RPMI8226 (cell line): ENCODE results near the gene DRD3.

ENCODE experiments used
- DNase-seq: peaks from one replicate; pipeline ENCODE4 v3.0.0-alpha.2; 2015

Gene DRD3

GRCh38 chr3:114176890-114177289, 2.0 kb downstream of the DRD3 start:
- no peak for DNase-seq

GRCh38 chr3:114176487-114176886, 2.4 kb downstream of the DRD3 start:
- no peak for DNase-seq

- no peak for DNase-seq
These were observed 3.5 kb downstream of the DRD3 start for GRCh38 chr3:114175204-114175987.

GRCh38 chr3:114171677-114172076, 7.2 kb downstream of the DRD3 start:
- DNase-seq = no peak

DNA sequence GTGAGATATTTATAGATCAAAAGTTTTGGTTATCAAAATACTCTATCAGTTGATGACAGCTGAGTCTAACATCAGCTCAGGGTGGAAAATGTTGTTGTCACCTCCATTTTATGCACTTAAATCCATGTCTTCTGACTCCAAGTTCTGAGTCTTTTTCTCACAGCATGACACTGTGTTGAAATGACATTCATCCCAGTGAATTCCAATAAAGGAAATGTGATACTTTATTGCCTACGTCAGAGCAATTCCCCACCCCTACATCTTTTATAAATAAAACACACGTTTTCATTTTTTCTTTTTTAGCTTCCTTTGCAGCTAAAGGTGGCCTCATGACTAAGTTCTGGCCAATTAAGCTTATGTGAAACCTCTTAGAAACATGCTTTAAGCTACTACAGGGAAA, 10.7 kb downstream of the DRD3 start:
- no peak for DNase-seq

DNA sequence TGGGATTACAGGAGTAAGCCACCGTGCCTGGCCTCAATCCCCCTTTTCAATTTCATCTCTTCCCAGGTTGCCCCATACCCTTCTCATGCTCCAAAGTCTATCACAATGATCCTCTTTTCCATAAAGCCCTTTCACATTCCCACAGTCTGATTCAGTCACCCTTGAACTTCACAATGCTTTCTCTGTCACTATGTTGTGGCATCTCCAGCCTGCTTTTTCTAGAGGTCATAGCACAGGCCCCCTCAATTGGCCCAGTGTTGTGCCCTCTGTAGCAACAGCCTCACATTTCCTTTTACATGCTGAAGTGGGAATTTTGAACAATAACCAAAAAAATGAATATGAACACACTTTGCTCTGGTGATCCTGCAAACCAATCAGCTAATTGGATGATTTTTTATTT, 21.5 kb downstream of the DRD3 start:
- DNase-seq = no peak

GRCh38 chr3:114155370-114155821, 23.5 kb downstream of the DRD3 start:
- peak; percentile 44 for DNase-seq

GRCh38 chr3:114154321-114154821, 24.5 kb downstream of the DRD3 start:
- DNase-seq = no peak

- peak; percentile 74 for DNase-seq
These were observed 26.2 kb downstream of the DRD3 start for GRCh38 chr3:114152519-114153151.

GRCh38 chr3:114151091-114151490, 27.8 kb downstream of the DRD3 start:
- DNase-seq = no peak

GRCh38 chr3:114147251-114147650, 31.6 kb downstream of the DRD3 start:
- peak; percentile 6 for DNase-seq

- no peak for DNase-seq
These were observed 33.8 kb downstream of the DRD3 start for GRCh38 chr3:114144909-114145688.

DNA sequence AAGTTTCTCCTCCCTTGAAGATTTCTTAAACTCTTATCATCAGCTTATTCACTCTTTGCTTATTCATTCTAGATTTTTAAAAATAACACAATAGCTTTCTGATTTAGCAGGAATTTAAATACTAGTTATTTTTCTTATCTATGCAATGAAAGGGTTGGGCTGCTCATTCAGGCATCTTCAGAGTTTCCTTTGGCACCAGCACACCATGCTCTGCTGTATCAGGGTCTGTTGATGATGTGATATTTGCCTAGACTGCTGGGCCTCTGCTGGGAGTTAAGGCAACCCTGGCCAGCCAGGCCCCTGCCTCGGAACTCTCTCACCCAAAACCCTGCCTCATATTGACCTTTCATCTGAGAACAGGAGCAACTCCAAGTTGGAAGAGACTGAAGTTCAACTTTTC, 35.0 kb downstream of the DRD3 start:
- no peak for DNase-seq

- DNase-seq = no peak
These were observed 39.0 kb downstream of the DRD3 start for GRCh38 chr3:114139836-114140235.

DNA sequence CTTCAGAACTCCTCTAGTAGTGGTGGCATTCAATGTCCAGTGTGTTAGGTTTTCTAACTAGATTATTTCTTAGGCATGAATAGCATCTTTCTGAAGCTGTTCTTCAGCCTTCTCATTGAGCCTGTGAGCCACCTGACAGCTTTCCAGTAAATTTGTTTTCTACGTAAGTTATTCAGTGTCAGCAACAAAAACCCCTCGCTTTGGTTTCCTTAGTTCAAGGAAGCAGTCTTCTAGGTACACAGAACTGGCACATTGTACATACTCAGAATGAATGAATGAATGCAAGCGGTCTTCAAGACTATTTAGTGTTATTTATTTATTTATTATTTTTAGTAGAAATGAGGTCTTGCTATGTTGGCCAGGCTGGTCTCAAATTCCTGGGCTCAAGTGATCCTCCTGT, 44.9 kb downstream of the DRD3 start:
- no peak for DNase-seq

DNA sequence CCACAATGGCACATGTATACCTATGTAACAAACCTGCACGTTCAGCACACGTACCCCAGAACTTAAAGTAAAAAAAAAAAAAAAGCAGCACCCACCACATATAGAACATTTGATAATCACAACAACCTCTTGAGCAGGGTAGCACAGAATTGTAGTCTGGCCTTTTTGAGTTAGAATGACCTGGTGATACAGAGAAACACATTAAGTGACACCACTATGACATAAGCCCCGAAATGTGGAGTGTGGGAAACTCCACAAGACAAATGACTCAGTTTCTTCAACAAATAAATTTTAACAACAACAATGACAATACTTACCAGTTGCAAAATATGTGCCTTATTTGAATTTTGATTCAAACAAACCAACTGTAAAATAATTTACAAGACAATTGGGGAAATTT, 46.4 kb downstream of the DRD3 start:
- DNase-seq = no peak

- DNase-seq = no peak
These were observed 50.0 kb downstream of the DRD3 start for GRCh38 chr3:114128826-114129225.

GRCh38 chr3:114128231-114128630, 50.6 kb downstream of the DRD3 start:
- no peak for DNase-seq

- no peak for DNase-seq
These were observed 51.3 kb downstream of the DRD3 start for GRCh38 chr3:114127517-114127916.

GRCh38 chr3:114126461-114126860, 52.4 kb downstream of the DRD3 start:
- DNase-seq = no peak

DNA sequence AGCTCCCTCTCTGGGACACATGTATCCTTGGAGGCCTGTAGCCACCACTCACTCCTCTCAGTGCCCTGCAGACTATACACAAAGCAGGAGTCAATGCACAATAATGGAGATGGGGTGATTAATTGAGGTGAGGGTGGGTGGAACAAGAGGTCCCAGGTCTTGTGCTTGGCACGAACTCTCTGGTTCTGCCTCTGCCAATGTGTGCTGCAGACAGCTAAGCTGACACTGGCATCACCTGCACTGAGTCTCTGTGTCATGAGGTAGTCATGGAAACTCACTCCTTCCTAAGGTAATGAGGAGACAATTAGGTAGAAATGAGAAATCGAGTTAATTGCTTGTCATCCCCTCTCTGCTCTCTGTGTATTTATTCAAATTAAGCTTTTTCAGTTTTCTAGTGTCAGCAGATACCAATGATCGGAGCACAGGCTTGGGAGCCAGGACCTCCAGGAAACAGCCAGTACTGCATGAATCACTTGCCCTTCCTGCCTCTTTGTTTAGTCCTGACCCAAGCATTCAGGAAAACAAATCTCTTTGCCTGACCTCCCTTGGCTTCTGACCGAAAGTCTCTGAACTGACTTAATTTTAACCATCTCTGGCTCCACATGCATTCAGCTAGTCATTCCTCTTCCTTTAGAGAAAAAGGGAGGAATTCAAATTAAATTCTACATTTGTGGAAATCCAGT, 56.7 kb downstream of the DRD3 start:
- DNase-seq = no peak

DNA sequence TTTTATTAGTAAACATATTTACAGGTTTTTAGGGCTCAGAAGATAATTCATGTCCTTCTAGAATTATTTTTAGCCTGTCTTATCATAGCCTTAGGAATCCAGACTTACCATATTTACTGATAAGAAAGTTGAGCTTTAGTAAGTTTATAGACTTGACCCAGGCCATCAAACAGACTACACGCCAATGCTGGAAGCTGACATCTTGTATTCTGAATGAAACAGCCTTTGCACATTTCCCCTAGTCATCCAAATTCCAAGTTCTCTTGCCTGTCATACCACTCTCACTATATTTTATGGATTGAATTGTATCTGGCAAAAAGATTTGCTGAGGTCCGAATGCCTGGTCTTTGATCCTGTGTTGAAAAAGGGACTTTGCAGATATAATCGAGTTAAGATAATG, 58.6 kb downstream of the DRD3 start:
- no peak for DNase-seq

- DNase-seq = no peak
These were observed 59.1 kb downstream of the DRD3 start for GRCh38 chr3:114119776-114120175.
